Stimulated activated CD4-positive, alpha-beta T cell treated with anti-CD3 and anti-CD28 coated beads, TNF-alpha, amount 100 ng/mL, for 48 hours (primary cell): Measurements from ENCODE around the gene MAML2.

ENCODE experiments used
- DNase-seq, 3 donors: peaks; one replicate each; pipeline ENCODE4 v3.0.0-alpha.2; 2020; ENCODE audit warnings: low read depth in 3 of 3

Gene MAML2

GRCh38 chr11:96211436-96211835 is 131.6 kb downstream of the MAML2 start:
- DNase-seq = no peak

- DNase-seq = no peak
Measured at GRCh38 chr11:96207459-96208449, 135.2 kb downstream of the MAML2 start.

GRCh38 chr11:96206955-96207354 is 136.0 kb downstream of the MAML2 start:
- DNase-seq = no peak

GRCh38 chr11:96205460-96205809 is 137.6 kb downstream of the MAML2 start:
- DNase-seq = no peak

- peak in 1 of 3 donors; percentile 29 for DNase-seq
Measured at GRCh38 chr11:96204721-96205459, 138.1 kb downstream of the MAML2 start.

GRCh38 chr11:96204366-96204659 is 138.7 kb downstream of the MAML2 start:
- DNase-seq = no peak

- DNase-seq = no peak
Measured at GRCh38 chr11:96203567-96204365, 139.2 kb downstream of the MAML2 start.

- no peak for DNase-seq
Measured at GRCh38 chr11:96200243-96200642, 142.8 kb downstream of the MAML2 start.

GRCh38 chr11:96199563-96200025 is 143.4 kb downstream of the MAML2 start:
- peak in 2 of 3 donors; percentile 28 to 33 for DNase-seq

- no peak for DNase-seq
Measured at GRCh38 chr11:96197801-96198701, 144.9 kb downstream of the MAML2 start.

- no peak for DNase-seq
Measured at GRCh38 chr11:96197103-96197502, 145.9 kb downstream of the MAML2 start.

- DNase-seq = no peak
Measured at GRCh38 chr11:96196181-96196662, 146.8 kb downstream of the MAML2 start.

- no peak for DNase-seq
Measured at GRCh38 chr11:96195671-96196070, 147.3 kb downstream of the MAML2 start.

- DNase-seq = no peak
Measured at GRCh38 chr11:96194581-96195374, 148.2 kb downstream of the MAML2 start.

- DNase-seq = no peak
Measured at GRCh38 chr11:96193745-96194443, 149.1 kb downstream of the MAML2 start.

- no peak for DNase-seq
Measured at GRCh38 chr11:96191752-96192151, 151.2 kb downstream of the MAML2 start.

- no peak for DNase-seq
Measured at GRCh38 chr11:96189351-96189750, 153.6 kb downstream of the MAML2 start.

- peak in 1 of 3 donors; percentile 31 for DNase-seq
Measured at GRCh38 chr11:96188243-96189006, 154.6 kb downstream of the MAML2 start.

GRCh38 chr11:96187822-96188221 is 155.2 kb downstream of the MAML2 start:
- DNase-seq = peak in 1 of 3 donors; percentile 32
